Urothelium cell line (cell line): ENCODE measurements around the gene CELSR1.
"Not testable (repeated sequence)": the region's sequence is repeated elsewhere in the genome, so short reads cannot be mapped to it uniquely, and the experiment has no call there.

ENCODE experiments used
- DNase-seq: peaks from one replicate; pipeline ENCODE4 v3.0.0; 2011; ENCODE audit warnings: low spot score, mixed read lengths
- FAIRE-seq: peaks from 2 replicates; lab custom pipeline; 2011; peaks lifted over from hg19 to GRCh38; lab: Jason Lieb, UNC

CELSR1 gene

DNA sequence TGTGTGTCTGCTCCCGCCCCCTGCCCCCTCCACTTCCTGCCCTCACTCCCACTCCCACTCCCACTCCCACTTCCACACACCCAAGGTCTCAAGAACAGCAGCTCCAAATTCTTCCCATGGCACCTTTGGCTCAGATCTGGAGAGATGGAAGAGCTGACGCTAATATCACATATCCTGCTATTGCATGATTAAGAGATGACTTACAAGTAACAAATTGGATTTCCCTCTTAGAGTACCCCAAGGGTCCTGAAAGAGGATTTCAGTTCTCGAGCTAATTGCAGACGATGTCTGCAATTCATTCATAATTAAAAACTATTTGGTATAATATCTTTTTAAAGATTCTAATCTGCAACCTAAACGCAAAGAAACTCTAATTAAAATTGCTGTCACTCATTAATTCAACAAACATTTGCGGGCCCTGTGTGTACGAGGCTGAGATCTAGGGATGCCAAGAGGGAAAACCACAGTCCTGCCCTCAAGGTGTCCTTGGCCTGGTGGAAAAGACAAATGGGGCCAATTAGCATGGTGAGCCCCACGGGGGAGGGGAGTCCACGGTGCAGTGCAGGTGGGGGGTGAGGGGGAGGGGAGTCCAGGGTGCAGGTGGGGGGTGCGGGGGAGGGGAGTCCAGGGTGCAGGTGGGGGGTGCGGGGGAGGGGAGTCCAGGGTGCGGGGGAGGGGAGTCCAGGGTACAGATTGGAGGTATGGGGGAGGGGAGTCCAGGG is 50.3 kb downstream of the CELSR1 start:
- DNase-seq (no peak), FAIRE-seq (peak; percentile 53)

GRCh38 chr22:46484861-46485595 is 52.4 kb downstream of the CELSR1 start:
- FAIRE-seq, result no peak
- DNase-seq, result no peak

GRCh38 chr22:46484156-46484860 is 53.1 kb downstream of the CELSR1 start:
- no peak for DNase-seq
- no peak for FAIRE-seq

- no peak for DNase-seq
- no peak for FAIRE-seq
These were observed 54.1 kb downstream of the CELSR1 start for GRCh38 chr22:46483353-46483752.

- FAIRE-seq (no peak), DNase-seq (no peak)
These were observed 55.3 kb downstream of the CELSR1 start for GRCh38 chr22:46482056-46482675.

- FAIRE-seq (no peak), DNase-seq (no peak)
These were observed 56.0 kb downstream of the CELSR1 start for GRCh38 chr22:46481386-46481785.

DNA sequence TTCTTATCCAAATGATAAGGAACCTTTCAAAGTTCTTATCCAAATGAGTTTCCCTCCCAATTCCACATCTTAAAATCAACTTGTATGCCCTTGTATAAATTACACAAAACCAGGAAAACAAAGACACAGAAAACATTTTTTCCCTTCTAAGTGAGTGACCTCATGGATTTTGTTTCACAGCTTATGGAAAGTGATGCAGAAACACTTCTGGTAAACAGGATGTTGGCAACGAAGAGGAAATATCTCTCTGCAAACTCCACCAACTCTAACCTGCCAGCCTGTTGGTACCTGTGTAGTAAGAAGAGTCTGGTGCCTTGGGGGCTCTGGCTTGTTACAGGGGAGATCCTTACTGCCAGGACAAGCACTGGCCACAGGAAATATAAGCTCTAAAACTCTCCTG is 57.0 kb downstream of the CELSR1 start:
- no peak for DNase-seq

GRCh38 chr22:46479046-46479445 is 58.4 kb downstream of the CELSR1 start:
- peak; percentile 81 for FAIRE-seq
- no peak for DNase-seq

More for the DNA sequence above, 57.0 kb downstream of the CELSR1 start:
- FAIRE-seq, result no peak

- FAIRE-seq (no peak), DNase-seq (no peak)
These were observed 59.3 kb downstream of the CELSR1 start for GRCh38 chr22:46478083-46478551.

DNA sequence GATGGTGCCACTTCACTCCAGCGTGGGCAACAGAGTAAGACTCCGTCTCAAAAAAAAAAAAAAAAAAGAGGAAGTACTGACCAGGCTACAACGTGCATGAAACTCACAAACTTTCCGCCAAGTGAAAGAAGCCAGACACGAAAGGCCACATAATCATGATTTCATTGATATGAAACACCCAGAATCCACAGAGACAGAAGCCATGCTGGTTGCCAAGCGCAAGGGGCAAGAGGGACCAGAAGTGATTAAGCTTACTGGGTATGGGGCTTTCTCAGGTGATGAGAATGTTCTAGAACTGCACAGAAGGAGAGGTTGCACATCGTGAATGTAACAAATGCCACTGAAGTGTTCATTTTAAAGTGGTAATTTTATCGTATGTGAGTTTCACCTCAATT is 60.9 kb downstream of the CELSR1 start:
- FAIRE-seq, result no peak

GRCh38 chr22:46473896-46474557 is 63.4 kb downstream of the CELSR1 start:
- DNase-seq (no peak), FAIRE-seq (no peak)

More for the DNA sequence above, 60.9 kb downstream of the CELSR1 start:
- DNase-seq, result no peak

- no peak for FAIRE-seq
- DNase-seq, result no peak
These were observed 64.2 kb downstream of the CELSR1 start for GRCh38 chr22:46473021-46473779.

GRCh38 chr22:46472722-46473016 is 64.8 kb downstream of the CELSR1 start:
- DNase-seq (no peak), FAIRE-seq (peak; percentile 59)

- peak; percentile 96 for FAIRE-seq
- peak; percentile 91 for DNase-seq
These were observed 65.3 kb downstream of the CELSR1 start for GRCh38 chr22:46471901-46472721.

- not testable (repeated sequence) for FAIRE-seq, DNase-seq
These were observed 66.1 kb downstream of the CELSR1 start for GRCh38 chr22:46471330-46471729.

GRCh38 chr22:46469711-46470110 is 67.7 kb downstream of the CELSR1 start:
- FAIRE-seq (no peak), DNase-seq (no peak)

DNA sequence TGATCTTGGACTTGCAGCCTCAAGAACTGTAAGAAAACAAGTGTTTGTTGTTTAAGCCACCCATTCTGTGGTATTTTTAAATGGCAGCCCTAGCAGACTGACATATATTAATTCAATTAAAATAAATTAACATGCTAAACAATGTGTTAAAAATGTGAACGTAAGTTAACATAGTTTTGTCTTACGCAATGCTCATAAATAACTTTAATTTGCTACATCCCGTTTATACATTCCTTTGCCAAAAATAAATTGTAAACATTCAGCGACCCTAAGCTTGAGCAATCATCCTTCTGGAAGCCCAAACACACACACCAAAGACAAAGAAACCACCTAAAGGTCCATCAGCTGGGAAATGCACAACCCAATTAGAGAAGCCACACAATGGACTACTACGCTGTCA is 70.4 kb downstream of the CELSR1 start:
- FAIRE-seq, result no peak
- no peak for DNase-seq

DNA sequence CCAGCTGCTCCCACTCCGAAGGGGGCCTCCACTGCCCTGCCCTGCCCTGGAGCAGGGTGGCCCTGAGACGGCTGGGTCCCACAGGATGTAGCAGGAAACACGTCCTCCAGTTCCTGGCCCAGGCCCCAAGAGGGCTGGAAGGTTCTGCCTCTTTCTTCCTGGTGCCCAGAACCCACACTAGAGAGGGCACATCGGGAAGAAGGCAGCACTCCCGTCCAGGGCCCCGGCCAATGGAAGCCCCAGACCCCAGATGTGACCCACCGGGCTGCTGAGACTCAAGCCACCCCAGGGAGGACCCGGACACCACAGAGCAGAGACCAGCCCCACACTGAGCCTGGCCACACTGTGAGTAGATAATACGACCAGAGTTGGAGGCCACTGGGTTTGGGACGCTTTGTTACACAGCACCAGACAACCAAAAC is 71.2 kb downstream of the CELSR1 start:
- DNase-seq, result no peak
- no peak for FAIRE-seq

DNA sequence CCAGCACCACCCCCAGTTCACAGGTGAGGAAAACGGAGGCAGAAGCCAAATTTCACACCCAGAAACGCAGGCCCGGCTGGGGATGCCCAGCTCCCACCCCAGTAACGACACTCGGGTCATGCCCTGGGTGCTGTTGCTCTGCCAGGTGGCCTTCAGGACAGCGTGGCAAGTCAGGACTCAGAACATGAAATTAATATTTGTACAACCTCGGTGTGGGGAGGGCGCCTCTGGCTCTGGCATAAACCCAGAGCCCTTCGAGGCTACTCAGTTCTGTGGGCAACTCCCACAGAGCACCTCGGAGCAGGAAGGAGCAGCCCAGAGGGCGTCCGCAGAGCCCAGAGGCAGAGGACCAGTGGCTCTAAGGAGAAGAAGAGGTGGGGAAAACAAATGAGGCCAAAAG is 71.6 kb downstream of the CELSR1 start:
- FAIRE-seq, result no peak
- no peak for DNase-seq
